Astrocyte (in vitro differentiated cells and primary cell): Measurements from ENCODE around the gene CFAP70. TPM values are rescaled to one million over a fixed set of nuclear protein-coding genes. Genes with fewer than 3 reads are reported as not detected.

Experiments
- DNase-seq: peaks from one replicate; pipeline ENCODE4 v3.0.0-alpha.2; 2010; ENCODE audit warnings: low read depth
- FAIRE-seq: peaks from 2 replicates; lab custom pipeline; 2011; peaks lifted over from hg19 to GRCh38; lab: Jason Lieb, UNC
- H2AFZ ChIP-seq: 2 replicates; pipeline ENCODE4 v1.6.0; 2012; ENCODE audit warnings: low read depth, low read length, inconsistent platforms
- H3K27ac ChIP-seq: 2 replicates; pipeline ENCODE4 v1.5.1; 2011; ENCODE audit warnings: low read depth, low read length, inconsistent platforms
- H3K27me3 ChIP-seq: 2 replicates; pipeline ENCODE4 v1.6.0; 2011; ENCODE audit warnings: low read length, inconsistent platforms; ENCODE audit not compliant: insufficient read depth
- H3K36me3 ChIP-seq: 2 replicates; pipeline ENCODE4 v1.5.1; 2011; ENCODE audit warnings: low read length, inconsistent platforms; ENCODE audit not compliant: insufficient read depth
- H3K4me1 ChIP-seq: 2 replicates; pipeline ENCODE4 v1.5.1; 2011; ENCODE audit warnings: low read length, inconsistent platforms; ENCODE audit not compliant: insufficient read depth
- H3K4me2 ChIP-seq: 2 replicates; pipeline ENCODE4 v1.6.0; 2012; ENCODE audit warnings: low read length, inconsistent platforms
- H3K4me3 ChIP-seq: 2 replicates; pipeline ENCODE4 v1.5.1; 2011; ENCODE audit warnings: low read depth, mild to moderate bottlenecking, low read length, inconsistent platforms; ENCODE audit not compliant: insufficient read depth
- H3K79me2 ChIP-seq: 2 replicates; pipeline ENCODE4 v1.6.0; 2012; ENCODE audit warnings: mild to moderate bottlenecking, low read length, inconsistent platforms; ENCODE audit not compliant: insufficient read depth
- H3K9ac ChIP-seq: 2 replicates; pipeline ENCODE4 v1.6.0; 2012; ENCODE audit warnings: mild to moderate bottlenecking, low read length, inconsistent platforms
- H3K9me3 ChIP-seq: 2 replicates; pipeline ENCODE4 v1.5.1; 2012; ENCODE audit warnings: low read depth, mild to moderate bottlenecking, low read length, inconsistent platforms; ENCODE audit not compliant: insufficient read depth
- H4K20me1 ChIP-seq: 2 replicates; pipeline ENCODE4 v1.6.0; 2012; ENCODE audit warnings: low read length, inconsistent platforms; ENCODE audit not compliant: insufficient read depth
- H3K27ac Mint-ChIP-seq: one replicate; pipeline ENCODE4 v1.8.0; 2021; ENCODE audit warnings: mild to moderate bottlenecking, mixed read lengths; ENCODE audit not compliant: unreplicated experiment
- H3K27me3 Mint-ChIP-seq: one replicate; pipeline ENCODE4 v1.8.0; 2021; ENCODE audit warnings: low read depth, mixed read lengths; ENCODE audit not compliant: unreplicated experiment
- H3K36me3 Mint-ChIP-seq: one replicate; pipeline ENCODE4 v1.8.0; 2021; ENCODE audit warnings: low read depth, mixed read lengths; ENCODE audit not compliant: unreplicated experiment
- H3K4me1 Mint-ChIP-seq: one replicate; pipeline ENCODE4 v1.8.0; 2021; ENCODE audit warnings: low read depth, mixed read lengths; ENCODE audit not compliant: unreplicated experiment
- H3K4me3 Mint-ChIP-seq: one replicate; pipeline ENCODE4 v1.8.0; 2021; ENCODE audit warnings: mild to moderate bottlenecking, moderate library complexity, mixed read lengths; ENCODE audit not compliant: unreplicated experiment
- H3K9me3 Mint-ChIP-seq: one replicate; pipeline ENCODE4 v1.8.0; 2021; ENCODE audit warnings: mild to moderate bottlenecking, mixed read lengths; ENCODE audit not compliant: unreplicated experiment
- EZH2 ChIP-seq: IDR thresholded peaks from 2 replicates; pipeline ENCODE4 v1.6.1; 2012; ENCODE audit warnings: mild to moderate bottlenecking, low read length, inconsistent platforms; ENCODE audit not compliant: insufficient read depth
- total RNA-seq: library from RNA; stranded (reverse); gene quantifications from 2 replicates; pipeline ENCODE4 v1.2.1, GENCODE V29; 2021
- TF ChIP-seq, protein P1 (sequence below): IDR thresholded peaks from 2 replicates; pipeline ENCODE4 v1.5.1; 2011; ENCODE audit warnings: low read depth, mild to moderate bottlenecking, inconsistent platforms, low read length, moderate library complexity; ENCODE audit not compliant: insufficient read depth

The CFAP70 gene
- total RNA-seq, 1 donor from 2014 or later, result 1.3 TPM

- Mint-ChIP-seq H3K27me3 (no peaks in the 10 kb centered on the region), H3K27ac (no peak overlapping the region), H3K9me3 (no peaks in the 10 kb centered on the region), H3K36me3 (peaks cover 15% of the 10 kb centered on the region), H3K4me1 (no peaks in the 10 kb centered on the region), H3K4me3 (no peak overlapping the region)
- TF ChIP-seq EZH2, result no peak
- TF ChIP-seq, protein P1, sequence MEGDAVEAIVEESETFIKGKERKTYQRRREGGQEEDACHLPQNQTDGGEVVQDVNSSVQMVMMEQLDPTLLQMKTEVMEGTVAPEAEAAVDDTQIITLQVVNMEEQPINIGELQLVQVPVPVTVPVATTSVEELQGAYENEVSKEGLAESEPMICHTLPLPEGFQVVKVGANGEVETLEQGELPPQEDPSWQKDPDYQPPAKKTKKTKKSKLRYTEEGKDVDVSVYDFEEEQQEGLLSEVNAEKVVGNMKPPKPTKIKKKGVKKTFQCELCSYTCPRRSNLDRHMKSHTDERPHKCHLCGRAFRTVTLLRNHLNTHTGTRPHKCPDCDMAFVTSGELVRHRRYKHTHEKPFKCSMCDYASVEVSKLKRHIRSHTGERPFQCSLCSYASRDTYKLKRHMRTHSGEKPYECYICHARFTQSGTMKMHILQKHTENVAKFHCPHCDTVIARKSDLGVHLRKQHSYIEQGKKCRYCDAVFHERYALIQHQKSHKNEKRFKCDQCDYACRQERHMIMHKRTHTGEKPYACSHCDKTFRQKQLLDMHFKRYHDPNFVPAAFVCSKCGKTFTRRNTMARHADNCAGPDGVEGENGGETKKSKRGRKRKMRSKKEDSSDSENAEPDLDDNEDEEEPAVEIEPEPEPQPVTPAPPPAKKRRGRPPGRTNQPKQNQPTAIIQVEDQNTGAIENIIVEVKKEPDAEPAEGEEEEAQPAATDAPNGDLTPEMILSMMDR, result no peak
- Histone ChIP-seq H3K9ac (no peak overlapping the region), H3K79me2 (no peaks in the 10 kb centered on the region), H3K4me1 (no peaks in the 10 kb centered on the region), H4K20me1 (no peaks in the 10 kb centered on the region), H3K36me3 (peaks cover 41% of the 10 kb centered on the region), H3K4me3 (no peak overlapping the region), H3K27me3 (no peaks in the 10 kb centered on the region), H3K9me3 (no peaks in the 10 kb centered on the region), H2AFZ (no peak overlapping the region), H3K27ac (no peak overlapping the region), H3K4me2 (no peak overlapping the region)
- DNase-seq (no peak), FAIRE-seq (no peak)
These were observed 18.0 kb upstream of the CFAP70 start for GRCh38 chr10:73376679-73377078.

GRCh38 chr10:73368238-73368637, 9.6 kb upstream of the CFAP70 start:
- Histone ChIP-seq H3K4me1 (no peaks in the 10 kb centered on the region), H3K36me3 (peaks cover 21% of the 10 kb centered on the region), H3K79me2 (no peaks in the 10 kb centered on the region), H3K4me3 (no peak overlapping the region), H3K9me3 (no peaks in the 10 kb centered on the region), H3K27me3 (no peaks in the 10 kb centered on the region), H3K4me2 (no peak overlapping the region), H3K9ac (no peak overlapping the region), H2AFZ (no peak overlapping the region), H4K20me1 (no peaks in the 10 kb centered on the region), H3K27ac (no peak overlapping the region)
- DNase-seq (no peak), FAIRE-seq (no peak)
- Mint-ChIP-seq H3K27me3 (no peaks in the 10 kb centered on the region), H3K4me3 (no peak overlapping the region), H3K27ac (no peak overlapping the region), H3K9me3 (no peaks in the 10 kb centered on the region), H3K36me3 (peaks cover 16% of the 10 kb centered on the region), H3K4me1 (no peaks in the 10 kb centered on the region)
- no peak for TF ChIP-seq EZH2
- TF ChIP-seq, protein P1, result no peak

GRCh38 chr10:73366381-73367298, 8.0 kb upstream of the CFAP70 start:
- Histone ChIP-seq H3K27ac (no peak overlapping the region), H3K9me3 (no peaks in the 10 kb centered on the region), H3K79me2 (no peaks in the 10 kb centered on the region), H4K20me1 (no peaks in the 10 kb centered on the region), H3K4me3 (no peak overlapping the region), H3K36me3 (peaks cover 21% of the 10 kb centered on the region), H3K27me3 (no peaks in the 10 kb centered on the region), H3K4me1 (no peaks in the 10 kb centered on the region), H2AFZ (no peak overlapping the region), H3K9ac (no peak overlapping the region), H3K4me2 (no peak overlapping the region)
- Mint-ChIP-seq H3K4me1 (no peaks in the 10 kb centered on the region), H3K36me3 (peaks cover 19% of the 10 kb centered on the region), H3K27me3 (no peaks in the 10 kb centered on the region), H3K9me3 (no peaks in the 10 kb centered on the region), H3K27ac (no peak overlapping the region), H3K4me3 (no peak overlapping the region)
- DNase-seq (no peak), FAIRE-seq (no peak)
- TF ChIP-seq EZH2, result no peak
- TF ChIP-seq, protein P1, result no peak
